GM12865 (cell line): ENCODE measurements around the gene SPAG4.

Source experiments
- DNase-seq: peaks from one replicate; pipeline ENCODE4 v3.0.0; 2010; ENCODE audit warnings: low read depth
- H3K4me3 ChIP-seq: 2 replicates; pipeline ENCODE4 v1.5.1; 2011; ENCODE audit warnings: mild to moderate bottlenecking, low read depth, low read length, control low read depth
- CTCF ChIP-seq: IDR thresholded peaks from 2 replicates; pipeline ENCODE4 v1.5.1; 2011; ENCODE audit warnings: low read length, control low read depth, low read depth, inconsistent platforms; ENCODE audit not compliant: insufficient read depth; ENCODE audit errors: missing control alignments

SPAG4 gene

GRCh38 chr20:35598899-35599775 lies 16.5 kb upstream of the SPAG4 start:
- H3K4me3 ChIP-seq: no peak overlapping the region
- DNase-seq: no peak
- no peak for TF ChIP-seq CTCF

GRCh38 chr20:35599776-35600120 lies 15.9 kb upstream of the SPAG4 start:
- no peak overlapping the region for H3K4me3 ChIP-seq
- DNase-seq: no peak
- no peak for TF ChIP-seq CTCF

- H3K4me3 ChIP-seq: no peak overlapping the region; the same call in 1 of the 2 replicates
- DNase-seq: no peak
- TF ChIP-seq CTCF: no peak
Observed at GRCh38 chr20:35600176-35600992, 15.2 kb upstream of the SPAG4 start.

- TF ChIP-seq CTCF: peak; percentile 45
- peak overlapping the region; percentile 32 for H3K4me3 ChIP-seq
- peak; percentile 84 for DNase-seq
Observed at GRCh38 chr20:35600993-35601973, 14.3 kb upstream of the SPAG4 start.

- no peak for TF ChIP-seq CTCF
- DNase-seq: no peak
- peak overlapping the region; percentile 32; the same call in 1 of the 2 replicates for H3K4me3 ChIP-seq
Observed at GRCh38 chr20:35601990-35602389, 13.6 kb upstream of the SPAG4 start.

- H3K4me3 ChIP-seq: no peak overlapping the region
- DNase-seq: no peak
- no peak for TF ChIP-seq CTCF
Observed at GRCh38 chr20:35602851-35603495, 12.7 kb upstream of the SPAG4 start.
